ENCODE results near the gene CHRNB1. TPM values are rescaled to one million over a fixed set of nuclear protein-coding genes. Genes with fewer than 3 reads are reported as not detected.
A peak's percentile ranks its signal among the peaks of the same experiment; 100 is the strongest.

Gene CHRNB1
- total and polyA plus RNA-seq, 2 donors from 2014 or later: 11.9 to 19.3 TPM

- TF ChIP-seq CTCF (IDR thresholded peaks at IDR 0.05; ENCODE audit: borderline replicate concordance, extremely low read depth, insufficient read depth): no peak
- Histone ChIP-seq H3K4me3 (ENCODE audit: low read length in 3 of 3) (no peak overlapping the region), H3K9ac (ENCODE audit: low read length in 3 of 3) (no peak overlapping the region), H3K27ac (ENCODE audit: low read depth in 2 of 2, low read length in 2 of 2) (no peak overlapping the region), H3K36me3 (ENCODE audit: control insufficient read depth in 2 of 3, insufficient read depth in 3 of 3, low read length in 3 of 3) (no peaks in the 10 kb centered on the region), H3K27me3 (ENCODE audit: control insufficient read depth, insufficient read depth, low read length) (no peaks in the 10 kb centered on the region), H3K9me3 (ENCODE audit: control insufficient read depth in 2 of 3, insufficient read depth in 1 of 3, low read length in 3 of 3) (no peaks in the 10 kb centered on the region), H3K4me1 (ENCODE audit: control insufficient read depth in 2 of 3, insufficient read depth in 2 of 3, low read depth in 1 of 3, low read length in 3 of 3) (no peaks in the 10 kb centered on the region)
- FAIRE-seq: no peak
- peak in 2 of 5 donors; percentile 38 to 61 for DNase-seq
- intact Hi-C loops (cut with DNase I): no loop called here
Observed at GRCh38 chr17:7423679-7424078, 21.2 kb upstream of the CHRNB1 start.

- Histone ChIP-seq H3K27ac (ENCODE audit: low read depth in 2 of 2, low read length in 2 of 2) (no peak within 1 kb of the TSS), H3K27me3 (ENCODE audit: control insufficient read depth, insufficient read depth, low read length) (no peaks in the 10 kb centered on the region), H3K36me3 (ENCODE audit: control insufficient read depth in 2 of 3, insufficient read depth in 3 of 3, low read length in 3 of 3) (no peaks in the 10 kb centered on the region), H3K9me3 (ENCODE audit: control insufficient read depth in 2 of 3, insufficient read depth in 1 of 3, low read length in 3 of 3) (no peaks in the 10 kb centered on the region), H3K4me1 (ENCODE audit: control insufficient read depth in 2 of 3, insufficient read depth in 2 of 3, low read depth in 1 of 3, low read length in 3 of 3) (no peaks in the 10 kb centered on the region), H3K4me3 (ENCODE audit: low read length in 3 of 3) (no peak within 1 kb of the TSS), H3K9ac (ENCODE audit: low read length in 3 of 3) (no peak within 1 kb of the TSS)
- DNase-seq (no peak), FAIRE-seq (no peak)
- no peak for TF ChIP-seq CTCF (IDR thresholded peaks at IDR 0.05; ENCODE audit: borderline replicate concordance, extremely low read depth, insufficient read depth)
- intact Hi-C loops (cut with DNase I): no loop called here
Observed at GRCh38 chr17:7425316-7425715, 19.5 kb upstream of the CHRNB1 start, which contains the start of gene SPEM2. Gene SPEM2, plus strand, starts transcription at chr17:7425616. Its CDS starts 73 bp downstream, at chr17:7425689.

GRCh38 chr17:7425756-7426155 lies 19.1 kb upstream of the CHRNB1 start:
- TF ChIP-seq CTCF (IDR thresholded peaks at IDR 0.05; ENCODE audit: borderline replicate concordance, extremely low read depth, insufficient read depth): no peak
- no peaks in the 10 kb centered on the region for H3K9me3 ChIP-seq (ENCODE audit: control insufficient read depth in 2 of 3, insufficient read depth in 1 of 3, low read length in 3 of 3)
- H3K9ac ChIP-seq (ENCODE audit: low read length in 3 of 3): no peak overlapping the region
- H3K27ac ChIP-seq (ENCODE audit: low read depth in 2 of 2, low read length in 2 of 2): no peak overlapping the region
- no peaks in the 10 kb centered on the region for H3K36me3 ChIP-seq (ENCODE audit: control insufficient read depth in 2 of 3, insufficient read depth in 3 of 3, low read length in 3 of 3)
- intact Hi-C loops (cut with DNase I): no loop called here
- no peaks in the 10 kb centered on the region for H3K27me3 ChIP-seq (ENCODE audit: control insufficient read depth, insufficient read depth, low read length)
- FAIRE-seq: no peak
- no peak for DNase-seq
- H3K4me3 ChIP-seq (ENCODE audit: low read length in 3 of 3): no peak overlapping the region
- H3K4me1 ChIP-seq (ENCODE audit: control insufficient read depth in 2 of 3, insufficient read depth in 2 of 3, low read depth in 1 of 3, low read length in 3 of 3): no peaks in the 10 kb centered on the region

All from kidney (tissue), 14 donors.